A673 (cell line): Measurements from ENCODE around the gene DPY19L3.

Experiments
- CTCF ChIP-seq: fragments of 300-800, 200-600 bp; sonication (generic); conservative IDR thresholded peaks from 2 replicates; pipeline ENCODE4 v1.5.1; 2017; ENCODE audit warnings: low read depth, mild to moderate bottlenecking, antibody characterized with exemption, low read length, moderate library complexity, mixed read lengths
- EZH2 ChIP-seq: fragments of 200-600 bp; sonication (generic); IDR thresholded peaks from 2 replicates; pipeline ENCODE4 v1.6.1; 2017; ENCODE audit warnings: borderline replicate concordance, low read depth, mild to moderate bottlenecking, mixed read lengths, antibody characterized with exemption, low read length; ENCODE audit not compliant: poor library complexity, severe bottlenecking

DNA sequence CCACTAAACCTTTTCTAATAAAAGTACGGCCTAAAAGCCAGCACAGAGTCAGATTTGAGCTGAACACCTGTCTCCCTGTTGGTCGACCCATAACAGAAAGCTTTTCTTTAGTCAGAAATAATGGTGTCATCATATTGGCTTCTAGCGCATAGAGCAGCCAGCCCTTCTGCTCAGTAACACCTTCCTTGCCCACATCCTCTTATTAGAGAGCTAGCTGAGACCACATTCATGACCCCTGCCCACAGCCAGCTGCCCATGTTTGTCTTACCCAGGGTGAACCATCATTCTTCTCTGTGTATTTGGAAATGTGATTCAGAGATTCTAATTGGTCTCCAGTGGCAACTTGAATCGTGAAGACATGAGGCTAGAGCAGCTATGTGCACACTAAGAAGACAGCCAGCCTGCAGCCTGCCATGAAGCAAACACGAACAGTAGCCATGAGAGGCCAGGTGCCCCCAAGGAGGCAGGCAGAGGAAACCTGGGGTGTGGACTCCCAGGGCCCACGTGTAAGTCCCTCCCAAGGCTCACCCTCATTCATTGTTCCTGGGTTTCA, 93.2 kb downstream of the DPY19L3 start:
- TF ChIP-seq CTCF (no peak), EZH2 (no peak)
